GM18951 (cell line): ENCODE results near the gene DCLK2.

Experiments used
- POLR2A ChIP-seq: IDR thresholded peaks from 4 replicates; pipeline ENCODE4 v1.6.1; 2011; ENCODE audit warnings: mild to moderate bottlenecking; ENCODE audit not compliant: insufficient read length, insufficient read depth; ENCODE audit errors: extremely low read depth
- in situ Hi-C: fragments of 300-500 bp; cut with MboI; formaldehyde crosslinking; loops from one replicate; pipeline ENCODE4 v1.12.0; 2022; ENCODE audit warnings: low sequenced_read_pairs, mixed read lengths, inconsistent platforms; ENCODE audit not compliant: unreplicated experiment

The DCLK2 gene

DNA sequence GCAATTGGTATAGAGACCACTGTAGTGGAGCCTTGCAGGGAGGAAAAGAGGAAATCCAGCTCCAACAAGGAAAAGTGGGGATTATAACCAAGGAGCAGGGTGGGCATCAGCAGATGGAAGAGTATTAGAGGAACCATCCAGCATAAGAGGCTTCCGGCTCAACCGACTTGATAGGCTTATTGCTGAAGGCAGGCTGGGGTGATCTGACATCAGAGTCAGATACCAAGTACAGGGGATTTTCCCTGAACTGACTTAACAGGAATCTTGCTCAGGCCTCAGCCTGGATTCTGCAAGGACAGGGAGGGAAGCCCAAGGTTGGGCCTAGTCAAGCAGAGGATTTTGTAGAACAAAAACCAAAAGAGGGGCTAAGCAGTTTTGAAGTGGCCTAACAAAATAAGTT is 129.6 kb downstream of the DCLK2 start:
- in situ Hi-C loops, result loop anchor here (25.0 kb wide), 1 partner anchor 221 kb away; no protein-coding TSS in a partner anchor
- no peak for TF ChIP-seq POLR2A

DNA sequence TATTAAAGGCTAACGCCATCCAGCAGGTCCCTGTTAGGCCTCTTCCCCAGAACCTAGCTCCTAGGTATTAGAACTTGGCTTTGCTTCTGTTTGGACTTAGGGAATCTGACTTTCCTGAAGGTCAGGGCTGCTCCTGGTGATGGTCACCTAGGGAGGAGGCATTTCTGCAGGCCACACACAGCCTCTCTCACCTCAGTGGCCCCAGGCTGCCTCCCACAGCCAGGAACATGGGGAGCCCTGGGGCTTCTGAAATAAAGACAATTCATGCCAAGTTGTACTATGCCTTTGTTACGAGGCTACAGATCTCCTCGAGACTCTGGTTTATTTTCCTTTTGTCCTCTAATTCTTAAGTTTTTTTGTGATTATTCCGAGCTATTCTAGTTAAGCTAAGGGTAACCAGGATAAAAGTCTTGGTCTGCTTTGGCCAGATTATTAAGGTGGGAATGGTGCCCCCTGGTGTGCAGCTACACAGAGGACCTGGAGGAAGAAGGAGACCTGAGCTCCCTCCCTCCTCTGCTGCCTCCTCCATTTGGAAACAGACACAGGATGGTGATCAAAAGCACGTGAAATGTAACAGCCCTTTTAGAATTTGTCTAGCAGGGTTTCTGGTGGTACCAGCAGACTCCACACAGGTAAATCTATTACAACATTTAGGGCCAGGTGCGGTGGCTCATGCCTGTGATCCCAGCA is 131.0 kb downstream of the DCLK2 start:
- TF ChIP-seq POLR2A, result no peak
- in situ Hi-C loops, result loop anchor here (25.0 kb wide), 1 partner anchor 222 kb away; no protein-coding TSS in a partner anchor

DNA sequence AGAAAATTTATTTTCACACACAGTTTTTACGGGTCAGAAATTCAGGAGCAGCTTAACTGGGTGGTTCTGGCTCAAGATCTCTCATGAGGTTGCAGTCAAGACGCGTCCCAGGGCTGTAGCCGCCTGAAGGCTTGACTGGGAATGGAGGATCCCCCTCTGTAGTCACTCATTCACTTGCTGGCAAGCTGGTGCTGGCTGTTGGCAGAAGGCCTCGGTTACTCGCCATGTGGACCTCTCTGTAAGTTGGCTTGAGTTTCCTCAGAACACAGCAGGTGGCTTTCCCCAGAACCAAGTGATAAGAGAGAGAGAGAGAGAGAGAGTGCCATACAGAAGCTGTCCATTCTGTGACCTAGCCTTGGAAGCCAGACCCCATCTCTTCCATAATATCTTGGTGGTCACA is 132.8 kb downstream of the DCLK2 start:
- no peak for TF ChIP-seq POLR2A
- in situ Hi-C loops, result loop anchor here (25.0 kb wide), 1 partner anchor 224 kb away; no protein-coding TSS in a partner anchor

DNA sequence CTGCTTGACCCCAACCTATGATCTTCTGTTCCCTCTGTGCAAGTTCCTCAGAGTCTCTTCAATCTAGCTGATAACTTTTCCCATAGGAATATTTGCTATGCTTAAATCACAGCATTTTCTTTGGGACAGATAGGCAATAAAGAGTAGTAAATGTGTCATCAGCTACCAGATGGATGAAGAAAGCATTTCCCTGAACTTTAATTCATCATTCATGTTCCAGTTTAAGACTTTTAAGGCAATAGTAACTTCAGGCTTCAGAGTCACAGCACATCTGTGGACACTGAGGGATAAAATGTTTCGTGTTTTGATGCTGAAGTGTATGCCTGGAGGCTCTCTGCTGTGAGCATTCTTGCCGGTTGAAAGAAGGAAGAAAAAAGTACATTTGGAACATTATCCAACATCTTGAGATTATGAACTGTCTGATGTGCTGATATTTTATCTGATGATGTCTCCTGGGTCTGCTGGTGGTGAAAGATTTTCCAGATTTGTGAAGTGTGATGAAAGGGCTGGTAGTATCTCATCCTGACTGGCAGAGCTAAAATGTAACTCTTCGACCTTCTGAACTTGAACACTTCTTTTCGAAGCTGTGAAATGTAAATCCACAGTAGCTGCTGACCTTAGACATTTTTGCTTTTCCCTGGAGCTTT is 133.7 kb downstream of the DCLK2 start:
- in situ Hi-C loops, result loop anchor here (25.0 kb wide), 1 partner anchor 225 kb away; no protein-coding TSS in a partner anchor
- TF ChIP-seq POLR2A, result no peak

DNA sequence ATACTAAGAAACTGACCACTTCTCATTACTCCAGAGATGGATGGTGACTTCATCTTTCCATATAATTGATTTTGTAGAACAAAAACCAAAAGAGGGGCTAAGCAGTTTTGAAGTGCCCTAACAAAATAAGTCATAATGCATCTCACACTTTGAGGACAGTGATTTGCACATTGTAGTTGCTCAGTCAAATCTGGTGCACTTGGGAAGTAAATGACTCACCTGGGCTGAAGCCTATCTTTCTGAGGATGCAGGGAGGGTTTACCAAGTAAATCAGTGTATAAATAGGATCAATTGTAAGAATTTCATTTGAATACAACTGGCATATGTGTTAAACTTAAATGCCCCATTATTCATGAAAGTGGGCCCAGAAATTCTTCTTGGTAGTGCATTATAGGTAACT is 134.2 kb downstream of the DCLK2 start:
- no peak for TF ChIP-seq POLR2A
- in situ Hi-C loops, result loop anchor here (25.0 kb wide), 1 partner anchor 225 kb away; no protein-coding TSS in a partner anchor

DNA sequence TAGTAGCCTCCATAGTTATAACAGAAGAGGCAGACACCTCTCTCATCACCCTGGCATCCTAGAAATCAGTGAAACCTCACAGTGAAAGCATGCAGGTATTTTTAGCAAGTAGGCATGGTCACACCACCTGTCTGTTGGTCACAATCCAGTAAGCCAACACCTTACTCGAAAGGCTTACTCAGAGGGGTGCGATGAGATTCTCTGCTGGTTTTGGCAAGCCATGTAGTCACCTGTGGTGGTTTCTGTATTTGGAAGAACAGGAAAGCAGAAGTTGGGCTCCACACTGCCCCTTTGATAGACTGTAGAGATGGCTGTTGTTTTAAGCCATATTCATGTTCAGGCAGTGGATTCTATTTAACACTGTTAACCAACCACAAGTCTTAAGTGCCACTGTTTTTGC is 134.7 kb downstream of the DCLK2 start:
- no peak for TF ChIP-seq POLR2A
- in situ Hi-C loops, result loop anchor here (25.0 kb wide), 1 partner anchor 226 kb away; no protein-coding TSS in a partner anchor

DNA sequence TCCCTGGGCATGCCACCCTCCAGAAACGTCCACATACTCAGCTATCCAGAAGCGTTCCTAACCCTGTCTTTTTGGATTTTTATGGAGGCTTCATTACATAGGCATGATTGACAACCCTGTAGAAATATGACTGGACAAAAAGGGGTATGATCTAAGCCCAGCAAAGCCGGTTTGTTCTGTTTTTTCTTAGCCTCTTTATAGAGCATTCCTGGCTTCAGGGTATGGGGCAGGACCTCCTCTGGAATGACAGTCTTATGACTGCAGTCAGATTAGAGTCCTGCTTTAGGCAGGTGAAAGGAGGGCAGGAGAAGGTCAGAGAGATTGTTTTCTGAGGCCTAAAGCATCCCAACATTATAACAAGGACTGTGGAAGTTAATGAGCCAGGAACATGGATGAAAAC is 137.4 kb downstream of the DCLK2 start:
- no peak for TF ChIP-seq POLR2A
- in situ Hi-C loops, result loop anchor here (25.0 kb wide), 1 partner anchor 228 kb away; no protein-coding TSS in a partner anchor

DNA sequence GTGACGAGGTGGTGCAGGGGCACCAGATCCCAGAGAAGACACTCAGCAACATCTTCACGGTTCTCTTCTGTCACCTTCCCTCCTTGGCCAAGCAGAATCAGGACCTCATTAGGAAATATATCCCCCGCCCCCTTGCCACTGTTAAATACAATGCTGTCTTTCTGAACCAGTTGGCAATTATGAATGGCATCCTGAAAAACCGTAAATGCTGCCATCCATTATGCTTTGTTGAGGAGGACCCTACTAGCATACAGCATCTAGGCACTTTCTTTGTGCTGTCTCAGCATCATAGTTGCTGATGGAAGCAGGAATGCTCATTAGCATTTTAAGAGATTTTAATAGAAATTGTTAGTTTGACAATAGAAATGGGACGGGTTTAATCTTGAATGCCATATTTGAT is 138.5 kb downstream of the DCLK2 start:
- in situ Hi-C loops, result loop anchor here (25.0 kb wide), 1 partner anchor 229 kb away; no protein-coding TSS in a partner anchor
- TF ChIP-seq POLR2A, result no peak

DNA sequence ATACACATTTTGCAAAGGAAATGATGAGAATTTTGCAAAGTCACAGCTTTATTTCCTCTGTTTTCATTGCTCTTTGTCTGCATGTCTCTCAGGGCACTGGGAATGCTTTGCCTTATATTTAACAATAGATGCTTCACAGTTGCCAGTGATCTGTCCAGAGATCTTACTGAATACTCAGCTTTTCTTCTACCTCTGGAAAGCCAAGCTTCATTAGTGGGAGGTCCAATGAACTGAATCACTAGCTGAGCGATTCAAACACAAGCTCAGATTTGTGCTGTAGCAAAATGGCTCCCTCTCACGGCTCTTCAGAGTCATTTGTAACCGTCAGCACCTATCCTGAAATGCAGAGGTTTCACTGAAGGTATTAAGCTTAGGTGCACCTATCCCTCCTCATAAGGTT is 138.9 kb downstream of the DCLK2 start:
- in situ Hi-C loops, result loop anchor here (25.0 kb wide), 1 partner anchor 230 kb away; no protein-coding TSS in a partner anchor
- TF ChIP-seq POLR2A, result no peak

DNA sequence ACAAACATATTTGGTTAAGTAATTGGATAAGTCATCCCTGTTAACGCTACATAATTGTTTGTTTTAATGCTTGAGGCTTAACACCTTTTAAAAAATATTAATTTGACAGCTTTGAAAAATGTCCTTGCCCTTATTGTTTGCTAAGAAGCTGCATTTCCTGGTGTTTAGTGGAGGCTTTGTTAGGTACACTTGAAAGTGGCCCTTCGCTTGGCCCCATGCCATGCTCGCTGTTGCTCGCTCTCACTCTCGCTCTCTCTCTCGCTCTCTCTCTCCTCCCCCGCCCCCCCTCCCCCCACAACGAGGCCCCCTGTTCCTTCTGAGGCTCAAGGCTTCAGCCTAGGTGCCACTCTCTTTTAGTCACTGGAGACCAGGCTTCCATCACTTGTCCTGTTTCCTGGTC is 139.6 kb downstream of the DCLK2 start:
- in situ Hi-C loops, result loop anchor here (25.0 kb wide), 1 partner anchor 231 kb away; no protein-coding TSS in a partner anchor
- TF ChIP-seq POLR2A, result no peak

DNA sequence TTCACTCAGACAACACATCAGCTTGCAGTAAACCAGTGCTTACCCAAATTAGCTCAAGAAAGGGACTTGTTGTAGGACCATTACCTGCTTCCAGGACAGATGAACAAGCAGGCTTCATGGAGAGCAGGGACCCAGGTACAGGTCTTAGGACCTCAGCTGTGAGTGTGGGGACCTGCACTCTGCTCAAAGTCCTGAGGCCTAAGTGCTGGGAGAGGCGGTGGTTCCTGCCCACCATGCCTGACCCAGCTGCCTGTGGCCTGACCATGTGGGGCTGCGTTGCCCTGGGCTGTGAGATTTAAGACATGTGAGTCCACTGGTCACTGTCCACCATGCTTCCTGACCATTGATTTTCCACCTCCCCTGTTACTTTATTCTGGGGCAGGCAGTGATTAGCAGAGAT is 140.2 kb downstream of the DCLK2 start:
- in situ Hi-C loops, result loop anchor here (25.0 kb wide), 1 partner anchor 231 kb away; no protein-coding TSS in a partner anchor
- no peak for TF ChIP-seq POLR2A

DNA sequence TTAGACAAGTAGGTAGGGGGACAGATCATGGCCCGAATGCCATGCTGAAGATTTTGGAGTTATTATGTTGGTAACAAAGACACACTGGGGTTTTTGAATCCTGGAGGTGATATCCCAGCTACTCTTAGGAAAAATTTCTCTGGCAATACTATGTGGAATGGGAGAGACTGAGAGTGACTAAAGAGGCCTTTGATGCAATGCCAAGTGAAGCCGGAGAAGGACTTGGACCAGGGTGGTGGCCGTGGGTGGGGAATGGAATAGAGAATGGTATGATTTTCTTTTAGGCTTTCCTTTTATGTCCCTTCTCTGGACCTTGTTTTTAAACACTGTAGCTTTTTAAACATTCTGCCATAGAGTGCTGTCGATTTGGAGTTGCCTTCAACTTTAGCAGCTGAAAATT is 141.6 kb downstream of the DCLK2 start:
- TF ChIP-seq POLR2A, result no peak
- in situ Hi-C loops, result loop anchor here (25.0 kb wide), 1 partner anchor 233 kb away; no protein-coding TSS in a partner anchor

DNA sequence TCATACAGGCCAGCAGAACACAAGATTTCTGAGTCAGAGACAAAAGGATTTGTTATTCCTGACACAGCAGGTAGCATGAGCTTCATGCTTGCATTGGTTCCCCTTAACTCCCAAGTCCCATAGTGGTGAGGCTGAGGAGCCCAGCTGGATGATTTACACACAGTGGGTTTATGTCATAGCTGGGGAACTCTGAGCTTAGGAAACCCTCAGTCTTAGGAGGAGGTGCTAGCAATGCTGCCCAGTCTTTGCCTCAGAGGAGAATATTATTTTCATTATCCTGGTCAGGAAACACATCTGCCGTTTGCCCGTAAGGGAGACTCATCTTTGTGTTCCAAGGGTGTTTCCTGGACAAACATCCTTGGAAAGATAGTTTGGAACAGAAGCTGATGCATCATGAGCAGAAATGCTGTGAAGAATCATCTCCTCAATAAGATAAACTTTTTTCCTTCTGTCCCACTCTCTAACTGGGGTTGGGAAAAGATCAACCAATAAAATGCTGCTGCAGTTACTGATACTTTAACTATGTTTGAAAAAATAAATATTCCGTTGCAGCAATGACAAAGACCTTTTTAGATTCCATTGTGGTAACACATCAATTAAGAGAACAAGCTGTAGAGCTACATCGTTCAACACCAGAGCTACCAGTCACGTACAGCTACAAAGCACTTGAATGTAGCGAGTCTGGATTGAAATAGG is 146.8 kb downstream of the DCLK2 start:
- in situ Hi-C loops, result loop anchor here (25.0 kb wide), 1 partner anchor 238 kb away; no protein-coding TSS in a partner anchor
- no peak for TF ChIP-seq POLR2A
